NCI-H2227 (cell line): ENCODE results near the gene NEIL1.
"Not testable (repeated sequence)": the region's sequence is repeated elsewhere in the genome, so short reads cannot be mapped to it uniquely, and the experiment has no call there.

Experiments used
- DNase-seq: peaks from one replicate; lab custom pipeline; 2025; ENCODE audit not compliant: unreplicated experiment; lab: John Stamatoyannopoulos, UW

NEIL1 gene

GRCh38 chr15:75333654-75334419 is 13.0 kb upstream of the NEIL1 start:
- DNase-seq = not testable (repeated sequence)

DNA sequence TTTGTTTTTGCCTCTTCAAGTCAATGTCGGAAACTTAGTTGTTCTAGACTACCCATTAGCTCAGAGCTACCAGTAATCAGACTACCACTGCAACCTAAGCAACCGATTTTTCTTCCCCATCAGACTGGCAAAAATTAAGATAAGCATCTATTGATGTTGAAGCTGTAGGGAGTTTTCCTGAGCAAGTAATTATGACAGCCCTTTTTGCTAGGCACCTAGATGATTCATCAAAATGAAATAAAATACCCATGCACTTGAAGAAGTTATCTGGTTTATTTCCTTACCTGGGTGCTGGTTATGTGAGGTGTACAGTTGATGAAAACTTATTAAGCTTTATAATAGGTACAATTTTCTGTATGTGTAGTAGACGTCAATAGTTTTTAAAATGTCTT is 11.5 kb upstream of the NEIL1 start:
- DNase-seq = no peak

DNA sequence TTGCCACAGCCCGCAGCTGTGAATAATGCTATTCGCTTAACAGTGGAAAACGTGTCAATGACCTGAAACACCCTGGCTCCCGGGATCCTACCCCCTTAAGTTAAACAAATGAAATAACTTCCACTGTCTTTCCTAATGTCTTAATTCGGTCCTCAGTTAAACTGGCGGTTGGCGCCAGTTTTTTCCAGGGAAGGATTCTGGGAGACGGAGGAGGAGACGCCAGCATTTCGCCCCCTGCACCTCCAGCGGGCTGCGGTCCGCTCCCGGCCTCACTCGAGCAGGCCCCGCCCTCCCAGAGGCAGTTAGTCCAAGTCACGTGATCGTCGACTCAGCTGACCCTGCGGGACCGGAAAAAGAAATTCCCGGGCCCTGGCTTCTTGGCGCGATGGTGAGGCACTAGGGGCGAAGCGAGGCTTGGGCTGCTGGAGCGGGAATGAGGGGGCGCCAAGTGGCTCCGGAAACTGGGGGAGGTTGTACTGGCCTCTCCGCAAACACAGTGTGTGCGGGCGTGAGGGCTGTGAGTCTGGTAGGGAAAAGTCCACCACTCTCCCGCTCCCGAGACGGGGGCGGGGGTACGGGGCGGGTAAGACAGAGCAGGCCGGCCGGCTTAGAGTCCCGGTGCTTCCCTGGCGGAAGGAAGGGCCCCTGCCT is 11.0 kb upstream of the NEIL1 start, which contains the start of gene COMMD4:
TSS of gene COMMD4 (plus strand) at position 359 of the 651 bp plus-strand sequence. CDS start at position 386, 27 bp downstream.
- peak; percentile 98 for DNase-seq

GRCh38 chr15:75338661-75339240 is 8.1 kb upstream of the NEIL1 start:
- DNase-seq = no peak

DNA sequence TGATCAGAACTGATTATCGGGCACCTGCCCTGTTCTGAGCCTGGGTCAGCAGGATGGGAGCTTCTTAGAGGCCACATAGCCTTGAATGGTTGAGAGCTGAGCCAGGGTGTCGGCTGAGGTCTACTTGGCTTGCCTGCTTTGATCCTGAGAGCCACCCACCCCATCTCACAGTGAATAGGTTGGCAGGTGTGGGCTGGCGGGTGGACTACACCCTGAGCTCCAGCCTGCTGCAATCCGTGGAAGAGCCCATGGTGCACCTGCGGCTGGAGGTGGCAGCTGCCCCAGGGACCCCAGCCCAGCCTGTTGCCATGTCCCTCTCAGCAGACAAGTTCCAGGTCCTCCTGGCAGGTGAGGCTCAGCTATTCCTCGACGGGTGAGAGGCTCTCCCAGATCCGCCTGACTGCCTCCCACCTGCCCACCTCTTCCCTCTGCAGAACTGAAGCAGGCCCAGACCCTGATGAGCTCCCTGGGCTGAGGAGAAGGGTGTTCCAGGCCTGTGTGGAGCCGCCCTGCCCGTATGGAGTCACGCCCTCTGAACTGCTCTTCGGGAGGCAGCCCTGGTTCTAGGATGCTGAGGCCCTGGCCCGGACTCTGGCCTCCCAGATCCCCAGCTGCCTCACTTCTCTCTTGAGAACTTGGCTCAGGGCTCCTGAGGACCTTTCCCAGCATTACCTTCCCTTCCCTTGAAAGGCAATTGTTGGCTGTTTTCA is 7.2 kb upstream of the NEIL1 start:
- no peak for DNase-seq

DNA sequence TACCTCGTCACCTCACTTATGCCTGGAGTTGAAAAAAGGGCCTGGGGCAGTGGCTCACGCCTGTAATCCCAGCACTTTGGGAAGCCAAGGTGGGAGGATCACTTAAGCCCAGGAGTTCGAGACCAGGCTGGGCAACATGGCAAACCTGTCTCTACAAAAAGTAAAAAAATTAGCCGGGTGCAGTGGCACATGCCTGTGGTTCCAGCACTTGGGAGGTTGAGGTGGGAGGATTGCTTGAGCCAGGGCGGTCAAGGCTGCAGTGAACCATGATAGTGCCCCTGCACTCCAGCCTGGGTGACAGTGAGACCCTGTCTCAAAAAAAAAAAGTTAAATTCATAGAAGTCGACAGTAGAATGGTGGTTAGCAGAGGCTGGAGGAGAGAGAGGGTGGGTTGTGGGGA is 4.6 kb upstream of the NEIL1 start:
- DNase-seq = no peak

DNA sequence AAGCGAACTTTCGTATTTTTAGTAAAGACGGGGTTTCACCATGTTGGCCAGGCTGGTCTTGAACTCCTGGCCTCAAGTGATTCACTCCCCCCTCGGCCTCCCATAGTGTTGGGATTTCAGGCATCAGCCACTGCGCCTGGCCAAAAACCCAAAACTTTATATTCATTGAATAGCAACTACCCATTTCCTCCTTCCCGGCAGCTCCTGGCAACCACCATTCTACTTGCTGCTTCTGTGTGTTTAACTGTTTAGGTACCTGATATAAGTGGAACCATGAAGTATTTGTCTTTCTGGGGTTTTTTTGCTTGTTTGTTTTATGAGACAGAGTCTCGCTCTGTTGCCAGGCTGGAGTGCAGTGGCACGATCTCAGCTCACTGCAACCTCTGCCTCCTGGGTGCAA is 2.9 kb upstream of the NEIL1 start:
- DNase-seq = not testable (repeated sequence)

DNA sequence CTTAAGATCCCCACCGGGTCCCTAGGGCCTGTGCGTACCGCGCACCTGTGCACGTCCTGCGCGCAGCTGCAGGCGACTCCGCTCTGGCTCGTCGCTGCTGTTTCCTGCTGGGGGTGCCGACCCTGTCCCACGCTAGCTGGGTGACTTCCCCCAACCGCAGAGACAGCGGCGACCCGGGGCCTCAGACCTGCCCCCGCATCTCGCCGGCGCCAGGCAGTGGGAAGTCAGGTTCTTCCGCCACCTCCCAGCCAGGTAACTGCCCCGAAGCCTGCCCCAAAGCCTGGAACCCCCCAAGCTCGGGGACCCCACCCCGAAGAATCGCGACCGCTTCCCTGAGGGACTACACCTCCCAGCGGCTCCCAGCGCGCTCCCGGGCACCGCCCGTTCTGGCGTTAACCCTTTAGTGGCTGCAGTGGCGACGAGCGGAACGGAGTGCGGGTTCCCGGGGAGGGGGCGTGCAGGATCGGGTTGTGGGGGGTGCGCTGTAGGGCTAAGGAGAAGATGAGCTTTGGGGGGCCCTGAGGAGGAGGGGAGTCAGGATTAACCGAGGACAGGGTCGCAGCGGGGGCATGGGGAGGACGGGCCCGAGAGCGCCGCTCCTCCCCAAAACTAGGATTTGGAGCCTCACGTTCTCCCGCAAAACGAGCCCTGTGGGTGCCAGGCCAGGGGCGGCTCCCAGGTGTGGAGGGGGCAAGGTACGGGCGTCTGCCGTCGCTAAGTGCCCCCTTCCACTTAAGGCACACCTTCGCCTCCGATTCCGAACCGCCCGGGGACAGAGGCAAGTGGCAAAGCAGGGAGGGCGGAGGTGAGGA is 589 bp downstream of the NEIL1 start:
- peak; percentile 69 for DNase-seq

DNA sequence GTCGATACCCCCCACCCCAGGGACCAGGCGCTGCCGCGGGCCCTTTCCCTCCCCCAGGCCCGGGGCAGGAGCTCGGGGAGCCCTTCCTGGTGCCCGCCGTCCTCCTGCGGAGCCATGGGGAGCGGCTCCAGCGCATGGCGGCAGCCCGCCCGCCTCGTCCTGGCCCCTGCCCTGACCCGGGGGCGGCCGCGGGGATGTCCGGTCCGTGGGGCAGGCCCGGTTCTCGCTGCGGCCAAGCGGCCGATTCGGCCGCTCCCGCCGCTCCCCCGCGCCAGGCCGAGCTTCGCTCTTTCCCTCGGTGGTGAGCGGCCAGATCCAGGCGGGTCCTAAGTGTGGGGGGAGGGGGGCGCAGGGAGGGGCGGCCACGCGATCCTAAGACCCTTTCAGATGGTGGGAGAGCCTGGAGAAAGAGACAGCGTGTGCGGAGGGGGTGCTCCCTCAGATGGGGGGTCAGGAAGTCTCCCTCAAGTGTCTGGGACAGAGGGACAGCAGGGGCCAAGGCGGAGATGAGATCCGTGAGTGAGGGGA is 1.3 kb downstream of the NEIL1 start:
- no peak for DNase-seq

DNA sequence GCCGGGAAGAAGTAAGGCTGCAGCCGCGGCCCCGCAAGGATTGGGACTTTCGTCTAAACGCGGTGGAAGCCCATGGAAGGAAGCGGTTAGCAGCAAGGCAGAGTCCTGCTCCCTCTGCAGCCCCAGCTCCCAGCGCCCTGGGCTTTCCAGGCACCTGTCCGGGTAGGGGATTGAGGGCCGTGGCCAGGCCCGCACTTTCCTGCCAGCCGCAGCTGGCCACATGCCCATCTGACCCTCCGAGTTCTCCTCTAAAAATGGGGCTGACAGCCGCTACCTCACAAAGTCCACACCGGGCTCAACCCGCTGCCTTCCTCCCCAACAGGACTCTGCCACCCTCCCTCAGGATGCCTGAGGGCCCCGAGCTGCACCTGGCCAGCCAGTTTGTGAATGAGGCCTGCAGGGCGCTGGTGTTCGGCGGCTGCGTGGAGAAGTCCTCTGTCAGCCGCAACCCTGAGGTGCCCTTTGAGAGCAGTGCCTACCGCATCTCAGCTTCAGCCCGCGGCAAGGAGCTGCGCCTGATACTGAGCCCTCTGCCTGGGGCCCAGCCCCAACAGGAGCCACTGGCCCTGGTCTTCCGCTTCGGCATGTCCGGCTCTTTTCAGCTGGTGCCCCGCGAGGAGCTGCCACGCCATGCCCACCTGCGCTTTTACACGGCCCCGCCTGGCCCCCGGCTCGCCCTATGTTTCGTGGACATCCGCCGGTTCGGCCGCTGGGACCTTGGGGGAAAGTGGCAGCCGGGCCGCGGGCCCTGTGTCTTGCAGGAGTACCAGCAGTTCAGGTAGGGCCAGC is 1.9 kb downstream of the NEIL1 start:
- no peak for DNase-seq

DNA sequence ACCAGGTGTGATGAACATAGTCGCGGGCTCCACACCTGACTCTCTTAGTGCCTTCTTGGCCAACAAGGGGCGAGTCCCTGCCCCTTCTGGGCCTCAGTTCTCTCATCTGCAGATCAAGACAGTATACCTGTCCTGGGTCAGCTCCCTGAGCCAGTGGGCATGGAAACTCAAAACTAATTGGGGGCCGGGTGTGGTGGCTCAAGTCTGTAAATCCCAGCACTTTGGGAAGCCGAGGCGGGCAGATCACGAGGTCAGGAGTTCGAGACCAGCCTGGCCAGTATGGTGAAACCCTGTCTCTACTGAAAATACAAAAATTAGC is 2.5 kb downstream of the NEIL1 start:
- not testable (repeated sequence) for DNase-seq

DNA sequence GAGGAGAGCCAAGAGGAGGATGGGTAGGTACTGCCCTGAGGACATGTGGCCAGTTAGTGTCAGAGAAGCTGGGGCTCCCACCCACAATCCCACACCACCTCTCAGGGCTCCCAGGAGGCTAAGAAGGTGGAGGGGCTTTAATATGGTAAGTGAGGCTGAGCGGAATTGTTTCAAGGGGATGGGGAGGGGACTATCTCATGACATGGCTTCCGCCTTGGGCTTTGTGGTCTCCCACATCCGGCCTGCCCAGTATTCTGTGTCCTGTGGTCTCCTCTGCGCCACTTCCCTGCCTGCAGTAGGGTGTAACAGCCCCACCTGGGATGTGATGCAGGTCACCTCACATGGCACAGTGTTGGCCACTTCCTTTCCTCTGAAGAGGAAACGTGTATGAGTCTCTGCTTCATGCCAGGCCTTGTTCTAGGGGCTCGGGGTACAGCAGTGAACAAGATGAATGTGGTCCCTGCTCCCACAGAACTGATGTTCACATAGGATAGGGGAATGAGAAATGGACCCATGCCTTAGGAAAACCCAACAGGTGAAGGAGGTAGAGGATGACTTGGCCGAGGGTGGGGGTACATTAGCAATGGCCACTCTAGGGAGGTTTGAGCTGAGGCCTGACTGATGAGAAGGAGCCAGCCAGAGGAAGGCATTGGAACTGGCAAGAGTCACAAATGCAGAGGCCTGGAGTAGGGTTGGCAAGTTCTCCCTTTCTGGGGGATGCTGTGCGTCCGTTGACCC is 3.2 kb downstream of the NEIL1 start:
- DNase-seq = no peak

GRCh38 chr15:75350601-75351361 is 3.9 kb downstream of the NEIL1 start:
- DNase-seq = no peak

GRCh38 chr15:75352186-75353080 is 5.6 kb downstream of the NEIL1 start:
- DNase-seq = no peak

GRCh38 chr15:75353604-75354003 is 6.8 kb downstream of the NEIL1 start:
- no peak for DNase-seq

- no peak for DNase-seq
These were observed 7.6 kb downstream of the NEIL1 start for GRCh38 chr15:75354454-75354853.

DNA sequence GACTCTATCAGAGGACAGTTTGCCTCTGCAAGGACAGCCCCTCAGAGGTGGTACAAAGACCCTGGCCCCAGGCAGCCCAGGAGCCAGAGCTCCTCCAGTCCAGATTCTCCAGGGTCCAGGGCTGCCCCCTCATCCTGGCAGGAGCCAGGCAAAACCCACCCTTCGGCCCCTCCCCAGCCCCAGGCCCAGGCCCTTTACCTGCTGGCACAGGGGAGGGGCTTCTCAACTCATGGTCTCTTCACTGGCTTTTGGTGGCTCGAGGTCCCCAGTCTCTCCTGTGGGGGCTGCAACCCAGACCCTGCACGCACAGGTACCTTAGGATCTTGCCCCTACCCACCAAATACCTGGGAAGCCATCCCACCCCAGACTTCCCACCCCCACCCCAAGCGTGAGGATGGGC is 8.5 kb downstream of the NEIL1 start:
- DNase-seq = no peak
